ENCODE measurements around the gene R3HCC1L.

The R3HCC1L gene

GRCh38 chr10:98256692-98257091 lies 122.2 kb downstream of the R3HCC1L start:
- no peak overlapping the region for H3K4me3 ChIP-seq
- no peak for DNase-seq
- intact Hi-C loops (cut with DNase I; ENCODE audit: low total_unique reads) = no loop called here

GRCh38 chr10:98257198-98257597 lies 122.7 kb downstream of the R3HCC1L start:
- TF ChIP-seq CTCF (IDR thresholded peaks at IDR 0.05) = no peak
- no peaks in the 10 kb centered on the region for H3K27me3 ChIP-seq
- no peak for DNase-seq

More at GRCh38 chr10:98256692-98257091, 122.2 kb downstream of the R3HCC1L start:
- no peaks in the 10 kb centered on the region for H3K9me3 ChIP-seq
- TF ChIP-seq CTCF (IDR thresholded peaks at IDR 0.05) = no peak
- no peaks in the 10 kb centered on the region for H3K27me3 ChIP-seq
- H3K4me1 ChIP-seq = peaks cover 0 to 20% (median 10%) of the 10 kb centered on the region in 4 donors
- no peak overlapping the region for H3K27ac ChIP-seq
- peaks cover 0 to 53% (median 8%) of the 10 kb centered on the region in 3 donors for H3K36me3 ChIP-seq

DNA sequence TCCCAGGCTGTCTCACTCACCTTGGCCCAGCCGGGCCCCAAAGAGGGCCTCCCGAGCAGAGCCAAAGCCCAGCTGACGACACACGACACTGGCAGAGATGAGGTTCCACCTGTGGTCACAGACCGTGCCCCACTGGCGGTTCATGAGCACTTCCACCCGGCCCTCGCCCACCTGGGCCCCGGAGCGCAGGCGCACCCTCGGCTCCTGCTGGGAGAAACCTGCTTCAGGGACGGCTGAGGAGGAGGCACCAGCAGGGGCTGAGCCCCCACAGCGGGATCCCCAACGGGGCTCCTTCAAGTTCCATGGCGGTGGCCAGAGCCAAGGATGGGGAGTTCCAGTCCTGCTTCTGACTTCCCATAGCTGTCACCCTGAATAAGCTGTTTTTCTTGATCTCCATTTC lies 123.5 kb downstream of the R3HCC1L start:
- no peak for TF ChIP-seq CTCF (IDR thresholded peaks at IDR 0.05)
- Histone ChIP-seq H3K4me1 (peaks cover 0 to 31% (median 20%) of the 10 kb centered on the region in 4 donors), H3K4me3 (no peak overlapping the region), H3K27ac (no peak overlapping the region), H3K36me3 (peaks cover 0 to 50% (median 0%) of the 10 kb centered on the region in 3 donors), H3K9me3 (no peaks in the 10 kb centered on the region), H3K27me3 (no peaks in the 10 kb centered on the region)
- intact Hi-C loops (cut with DNase I; ENCODE audit: low total_unique reads) = no loop called here
- no peak for DNase-seq

More at GRCh38 chr10:98257198-98257597, 122.7 kb downstream of the R3HCC1L start:
- intact Hi-C loops (cut with DNase I; ENCODE audit: low total_unique reads) = no loop called here
- H3K36me3 ChIP-seq = peaks cover 0 to 53% (median 4%) of the 10 kb centered on the region in 3 donors
- H3K9me3 ChIP-seq = no peaks in the 10 kb centered on the region
- no peak overlapping the region for H3K4me3 ChIP-seq
- no peak overlapping the region for H3K27ac ChIP-seq
- H3K4me1 ChIP-seq = peaks cover 0 to 25% (median 15%) of the 10 kb centered on the region in 4 donors

GRCh38 chr10:98258683-98259454 lies 124.4 kb downstream of the R3HCC1L start:
- no peak overlapping the region for H3K27ac ChIP-seq
- no peak overlapping the region for H3K4me3 ChIP-seq
- H3K36me3 ChIP-seq = peaks cover 0 to 42% (median 0%) of the 10 kb centered on the region in 3 donors
- H3K27me3 ChIP-seq = no peaks in the 10 kb centered on the region
- H3K4me1 ChIP-seq = peaks cover 0 to 32% (median 20%) of the 10 kb centered on the region in 4 donors
- DNase-seq = no peak
- H3K9me3 ChIP-seq = no peaks in the 10 kb centered on the region
- no peak for TF ChIP-seq CTCF (IDR thresholded peaks at IDR 0.05)
- intact Hi-C loops (cut with DNase I; ENCODE audit: low total_unique reads) = no loop called here

DNA sequence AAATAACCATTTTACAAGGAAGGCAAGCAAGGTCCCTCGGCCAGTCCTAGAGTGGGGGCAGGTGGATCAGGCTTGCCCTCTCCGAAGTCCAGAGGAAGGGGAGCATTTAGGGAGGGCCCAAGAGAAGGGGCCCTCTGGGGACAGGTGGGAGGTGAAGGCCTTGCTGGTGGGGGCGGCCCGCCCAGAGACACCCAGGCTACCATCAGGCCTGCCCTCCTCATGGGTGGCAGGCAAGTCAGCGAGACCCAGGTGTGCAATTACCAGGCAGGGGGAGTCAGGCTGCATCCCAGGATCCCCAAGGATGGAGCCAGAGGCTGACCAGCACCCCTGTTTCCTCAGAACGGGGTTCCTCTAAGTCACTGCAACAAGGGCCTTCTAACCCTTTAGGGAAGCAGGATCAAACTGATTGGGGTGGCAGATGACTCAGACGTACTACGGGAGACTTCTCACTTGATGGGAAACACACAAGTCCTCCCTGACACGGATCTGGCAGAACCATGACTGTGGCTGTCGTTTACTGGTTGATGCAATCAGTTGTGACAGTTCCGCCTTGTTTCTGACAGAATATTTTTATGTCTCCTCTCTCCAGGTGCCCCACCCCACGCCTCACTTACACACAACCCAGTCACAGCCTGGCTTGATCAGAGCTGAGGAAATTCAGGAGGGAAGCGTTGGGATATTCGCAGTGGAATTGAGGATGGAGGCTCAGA lies 125.3 kb downstream of the R3HCC1L start:
- Histone ChIP-seq H3K27me3 (no peaks in the 10 kb centered on the region), H3K4me3 (no peak overlapping the region), H3K27ac (no peak overlapping the region), H3K36me3 (peaks cover 0 to 42% (median 0%) of the 10 kb centered on the region in 3 donors), H3K4me1 (peaks cover 0 to 32% (median 20%) of the 10 kb centered on the region in 4 donors), H3K9me3 (no peaks in the 10 kb centered on the region)
- intact Hi-C loops (cut with DNase I; ENCODE audit: low total_unique reads) = loop anchor here (5.0 to 10.0 kb wide), 2 partner anchors 53 to 155 kb away; partner anchors contain the start of gene PYROXD2
- DNase-seq = no peak
- TF ChIP-seq CTCF (IDR thresholded peaks at IDR 0.05) = no peak
